Caco-2 (cell line): ENCODE results near the gene TPRA1. TPM values are rescaled to one million over a fixed set of nuclear protein-coding genes. Genes with fewer than 3 reads are reported as not detected.
A peak's percentile ranks its signal among the peaks of the same experiment; 100 is the strongest.

ENCODE experiments used
- BruUV-seq: library from RNA; stranded (reverse); fragments of 400-500 nt; replicated peaks from 2 replicates; lab custom pipeline; 2021; lab: Mats Ljungman, UMichigan
- CTCF ChIA-PET: fragments of 300-600 bp; sonication (Branson Sonifier 250); formaldehyde crosslinking; loops from one replicate; lab custom pipeline; 2022; ENCODE audit warnings: antibody characterized with exemption; lab: Charles Lee
- POLR2A ChIA-PET: fragments of 300-600 bp; sonication (Branson Sonifier 250); formaldehyde crosslinking; loops from one replicate; lab custom pipeline; 2022; ENCODE audit warnings: antibody characterized with exemption; lab: Charles Lee
- DNase-seq, 2 experiments: peaks; one replicate each; pipeline versions ENCODE4 v3.0.0 to v3.0.0-alpha.2; 2020 to 2022
- H3K27me3 ChIP-seq: replicated peaks from 2 replicates; pipeline ENCODE4 v1.6.0; 2011; ENCODE audit warnings: low read length; ENCODE audit not compliant: control insufficient read depth, insufficient read depth
- H3K36me3 ChIP-seq: 2 replicates; pipeline ENCODE4 v1.5.1; 2011; ENCODE audit warnings: low read length; ENCODE audit not compliant: control insufficient read depth, insufficient read depth
- H3K4me1 ChIP-seq: fragments of 250-450 bp; sonication (Bioruptor Pico); 2 replicates; pipeline ENCODE4 v1.5.1; 2020; ENCODE audit warnings: mild to moderate bottlenecking
- H3K4me3 ChIP-seq: 2 replicates; pipeline ENCODE4 v1.5.1; 2011; ENCODE audit warnings: low read depth, mild to moderate bottlenecking, control low read depth, low read length
- H3K9me3 ChIP-seq: fragments of 250-450 bp; sonication (Bioruptor Pico); 2 replicates; pipeline ENCODE4 v1.5.1; 2020; ENCODE audit warnings: mild to moderate bottlenecking, moderate library complexity
- H3K27ac Mint-ChIP-seq: one replicate; pipeline ENCODE4 v1.8.0; 2022; ENCODE audit warnings: mixed read lengths; ENCODE audit not compliant: unreplicated experiment
- H3K27me3 Mint-ChIP-seq: one replicate; pipeline ENCODE4 v1.8.0; 2022; ENCODE audit warnings: mixed read lengths; ENCODE audit not compliant: insufficient read depth, unreplicated experiment
- H3K36me3 Mint-ChIP-seq: one replicate; pipeline ENCODE4 v1.8.0; 2022; ENCODE audit warnings: mild to moderate bottlenecking, mixed read lengths; ENCODE audit not compliant: insufficient read depth, unreplicated experiment
- H3K4me1 Mint-ChIP-seq: one replicate; pipeline ENCODE4 v1.8.0; 2022; ENCODE audit warnings: low read depth, mixed read lengths; ENCODE audit not compliant: unreplicated experiment
- H3K4me3 Mint-ChIP-seq: one replicate; pipeline ENCODE4 v1.8.0; 2022; ENCODE audit warnings: mild to moderate bottlenecking, moderate library complexity, mixed read lengths; ENCODE audit not compliant: unreplicated experiment
- H3K9me3 Mint-ChIP-seq: one replicate; pipeline ENCODE4 v1.8.0; 2022; ENCODE audit warnings: mixed read lengths; ENCODE audit not compliant: unreplicated experiment
- intact Hi-C: fragments of 100-400 bp; cut with micrococcal nuclease; formaldehyde crosslinking; loops from one replicate; pipeline ENCODE4 v1.10.0; 2022; ENCODE audit not compliant: unreplicated experiment
- total RNA-seq: library from RNA; stranded (reverse); gene quantifications from 2 replicates; pipeline ENCODE4 v1.2.3, GENCODE V29; 2022
- TF ChIP-seq, protein P1 (sequence below), 2 experiments: fragments of 200-600 bp in 1 of 2; IDR thresholded peaks; 1 replicate in 1 of 2; 2 replicates in 1 of 2; pipeline versions ENCODE4 v1.5.1 to v1.8.0; 2011 to 2022; ENCODE audit warnings: antibody characterized with exemption in 1 of 2, control low read depth in 1 of 2, inconsistent platforms in 1 of 2, low read depth in 1 of 2, low read length in 1 of 2, mild to moderate bottlenecking in 1 of 2, moderate library complexity in 1 of 2; ENCODE audit not compliant: insufficient read depth in 1 of 2, severe bottlenecking in 1 of 2, unreplicated experiment in 1 of 2

The TPRA1 gene
- total RNA-seq, 1 experiment from 2014 or later, result 34.5 TPM

DNA sequence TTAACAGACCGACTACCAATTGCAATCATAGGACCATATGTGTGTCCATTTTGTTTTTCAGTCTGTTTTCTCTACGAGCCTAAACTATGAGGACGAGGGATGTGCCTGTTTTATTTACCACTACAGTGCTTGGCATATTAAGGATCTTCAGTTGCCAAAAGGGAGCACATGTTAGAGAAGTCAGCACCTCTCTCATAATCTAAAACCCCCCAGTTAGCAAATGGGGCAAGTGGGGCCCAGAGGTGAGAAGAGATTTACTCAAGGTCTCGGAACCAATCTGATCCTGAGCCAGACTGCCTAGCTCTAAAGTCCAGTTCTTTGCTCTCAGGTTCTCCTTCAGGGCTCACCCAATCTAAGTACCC lies 37.9 kb upstream of the TPRA1 start:
- Mint-ChIP-seq H3K36me3 (peaks cover under 1% of the 10 kb centered on the region), H3K9me3 (no peaks in the 10 kb centered on the region), H3K4me1 (peaks cover 19% of the 10 kb centered on the region), H3K4me3 (peak overlapping the region; percentile 79), H3K27me3 (peaks cover 3% of the 10 kb centered on the region), H3K27ac (peak overlapping the region; percentile 9)
- no peak for DNase-seq
- CTCF ChIA-PET, result interaction anchor here (0.6 to 1.7 kb wide), 3 partner anchors 37 to 153 kb away, joined by 3 to 5 read pairs (median 3); partner anchors contain the start of gene TPRA1
- POLR2A ChIA-PET, result no interaction called here
- TF ChIP-seq, protein P1, sequence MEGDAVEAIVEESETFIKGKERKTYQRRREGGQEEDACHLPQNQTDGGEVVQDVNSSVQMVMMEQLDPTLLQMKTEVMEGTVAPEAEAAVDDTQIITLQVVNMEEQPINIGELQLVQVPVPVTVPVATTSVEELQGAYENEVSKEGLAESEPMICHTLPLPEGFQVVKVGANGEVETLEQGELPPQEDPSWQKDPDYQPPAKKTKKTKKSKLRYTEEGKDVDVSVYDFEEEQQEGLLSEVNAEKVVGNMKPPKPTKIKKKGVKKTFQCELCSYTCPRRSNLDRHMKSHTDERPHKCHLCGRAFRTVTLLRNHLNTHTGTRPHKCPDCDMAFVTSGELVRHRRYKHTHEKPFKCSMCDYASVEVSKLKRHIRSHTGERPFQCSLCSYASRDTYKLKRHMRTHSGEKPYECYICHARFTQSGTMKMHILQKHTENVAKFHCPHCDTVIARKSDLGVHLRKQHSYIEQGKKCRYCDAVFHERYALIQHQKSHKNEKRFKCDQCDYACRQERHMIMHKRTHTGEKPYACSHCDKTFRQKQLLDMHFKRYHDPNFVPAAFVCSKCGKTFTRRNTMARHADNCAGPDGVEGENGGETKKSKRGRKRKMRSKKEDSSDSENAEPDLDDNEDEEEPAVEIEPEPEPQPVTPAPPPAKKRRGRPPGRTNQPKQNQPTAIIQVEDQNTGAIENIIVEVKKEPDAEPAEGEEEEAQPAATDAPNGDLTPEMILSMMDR (IDR thresholded peaks at IDR 0.05; ENCODE audit: insufficient read depth in 1 of 2, low read depth in 1 of 2, low read length in 1 of 2, severe bottlenecking in 1 of 2, unreplicated experiment in 1 of 2), result no peak
- Histone ChIP-seq H3K9me3 (no peaks in the 10 kb centered on the region), H3K4me3 (peak overlapping the region; percentile 43), H3K4me1 (peaks cover 13% of the 10 kb centered on the region; the same call in 1 of the 2 replicates), H3K36me3 (no peaks in the 10 kb centered on the region), H3K27me3 (no peaks in the 10 kb centered on the region)
- TSS peak; percentile 82 for BruUV-seq
- intact Hi-C loops, result loop anchor here (2.0 kb wide), 1 partner anchor 38 kb away; the partner anchor contains the start of gene TPRA1

DNA sequence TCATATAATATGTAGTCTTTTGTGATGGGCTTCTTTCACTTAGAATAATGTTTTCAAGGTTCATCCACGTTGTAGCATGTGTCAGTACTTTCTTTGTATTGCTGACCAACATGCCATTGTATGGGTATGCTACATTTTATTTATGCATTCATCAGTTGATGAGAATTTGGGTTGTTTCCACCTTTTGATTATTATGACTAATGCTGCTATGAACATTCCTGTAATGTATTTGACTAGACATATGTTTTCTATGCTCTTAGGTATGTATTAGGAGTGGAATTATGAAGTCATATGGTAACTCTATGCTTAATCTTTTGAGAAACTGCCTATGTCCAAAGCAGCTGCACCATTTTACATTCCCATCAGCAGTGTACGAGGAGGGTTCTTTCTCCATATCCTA lies 35.3 kb upstream of the TPRA1 start:
- no TSS peak for BruUV-seq
- H3K4me3 Mint-ChIP-seq, result no peak overlapping the region
- no peaks in the 10 kb centered on the region for H3K36me3 ChIP-seq
- TF ChIP-seq, protein P1 (IDR thresholded peaks at IDR 0.05; ENCODE audit: insufficient read depth in 1 of 2, low read depth in 1 of 2, low read length in 1 of 2, severe bottlenecking in 1 of 2, unreplicated experiment in 1 of 2), result no peak
- H3K36me3 Mint-ChIP-seq, result peaks cover 11% of the 10 kb centered on the region
- ChIA-PET POLR2A (no interaction called here), CTCF (no interaction called here)
- H3K9me3 ChIP-seq, result no peaks in the 10 kb centered on the region
- no peaks in the 10 kb centered on the region for H3K9me3 Mint-ChIP-seq
- no peak overlapping the region for H3K27ac Mint-ChIP-seq
- no peak overlapping the region for H3K4me3 ChIP-seq
- peaks cover 3% of the 10 kb centered on the region for H3K27me3 Mint-ChIP-seq
- no peak for DNase-seq
- intact Hi-C loops, result no loop called here
- H3K27me3 ChIP-seq, result no peaks in the 10 kb centered on the region
- peaks cover 13% of the 10 kb centered on the region; the same call in 1 of the 2 replicates for H3K4me1 ChIP-seq
- H3K4me1 Mint-ChIP-seq, result peaks cover 16% of the 10 kb centered on the region

DNA sequence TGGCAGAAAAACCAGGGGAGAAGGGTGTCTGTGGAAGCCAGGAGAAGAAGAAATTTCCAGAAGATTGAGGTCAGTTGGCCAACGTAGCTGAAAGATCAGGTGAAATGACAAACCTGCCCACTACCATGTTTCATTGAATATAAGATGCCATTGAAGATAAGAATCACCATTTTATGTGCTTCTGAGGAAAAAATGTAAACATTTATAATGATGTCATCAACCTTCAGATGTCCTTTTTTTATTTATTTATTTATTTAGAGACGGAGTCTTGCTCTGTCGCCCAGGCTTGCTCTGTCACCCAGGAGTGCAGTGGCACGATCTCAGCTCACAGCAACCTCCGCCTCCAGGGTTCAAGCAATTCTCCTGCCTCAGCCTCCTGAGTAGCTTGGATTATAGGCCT lies 33.5 kb upstream of the TPRA1 start:
- H3K9me3 Mint-ChIP-seq, result no peaks in the 10 kb centered on the region
- no peak overlapping the region for H3K4me3 Mint-ChIP-seq
- H3K4me1 Mint-ChIP-seq, result peaks cover 7% of the 10 kb centered on the region
- Histone ChIP-seq H3K4me1 (peaks cover 6% of the 10 kb centered on the region; the same call in 1 of the 2 replicates), H3K4me3 (no peak overlapping the region), H3K9me3 (no peaks in the 10 kb centered on the region), H3K27me3 (no peaks in the 10 kb centered on the region), H3K36me3 (peaks cover 2% of the 10 kb centered on the region; the same call in 1 of the 2 replicates)
- DNase-seq, result no peak
- intact Hi-C loops, result no loop called here
- peaks cover 3% of the 10 kb centered on the region for H3K27me3 Mint-ChIP-seq
- TF ChIP-seq, protein P1 (IDR thresholded peaks at IDR 0.05; ENCODE audit: insufficient read depth in 1 of 2, low read depth in 1 of 2, low read length in 1 of 2, severe bottlenecking in 1 of 2, unreplicated experiment in 1 of 2), result no peak
- H3K27ac Mint-ChIP-seq, result no peak overlapping the region
- CTCF ChIA-PET, result interaction anchor here (0.7 kb wide), 1 partner anchor 11 kb away, joined by 3 read pairs; no protein-coding TSS in a partner anchor
- peaks cover 24% of the 10 kb centered on the region for H3K36me3 Mint-ChIP-seq
- BruUV-seq, result no TSS peak
- POLR2A ChIA-PET, result no interaction called here
